Astrocyte (in vitro differentiated cells and primary cell): Measurements from ENCODE around the gene HAND1.

Source experiments
- CTCF ChIP-seq: IDR thresholded peaks from 2 replicates; pipeline ENCODE4 v1.5.1; 2011; ENCODE audit warnings: low read depth, mild to moderate bottlenecking, inconsistent platforms, low read length, moderate library complexity; ENCODE audit not compliant: insufficient read depth
- EZH2 ChIP-seq: IDR thresholded peaks from 2 replicates; pipeline ENCODE4 v1.6.1; 2012; ENCODE audit warnings: mild to moderate bottlenecking, low read length, inconsistent platforms; ENCODE audit not compliant: insufficient read depth

GRCh38 chr5:154478752-154479159, 729 bp upstream of the HAND1 start:
- TF ChIP-seq CTCF (no peak), EZH2 (no peak)
